Hematopoietic multipotent progenitor cell (in vitro differentiated cells): Measurements from ENCODE around the gene WDR91. TPM values are rescaled to one million over a fixed set of nuclear protein-coding genes. Genes with fewer than 3 reads are reported as not detected.

Source experiments
- DNase-seq, 3 donors: peaks; one replicate each; pipeline ENCODE4 v3.0.0-alpha.2; 2011 to 2015; ENCODE audit warnings: low read depth in 2 of 3, low spot score in 2 of 3
- total RNA-seq: library from RNA; depleted of rRNA; stranded (reverse); fragments of >200 nt; gene quantifications from one replicate; pipeline ENCODE4 v1.2.3, GENCODE V29; 2012

Gene WDR91
- total RNA-seq, 1 donor: 43.4 TPM

DNA sequence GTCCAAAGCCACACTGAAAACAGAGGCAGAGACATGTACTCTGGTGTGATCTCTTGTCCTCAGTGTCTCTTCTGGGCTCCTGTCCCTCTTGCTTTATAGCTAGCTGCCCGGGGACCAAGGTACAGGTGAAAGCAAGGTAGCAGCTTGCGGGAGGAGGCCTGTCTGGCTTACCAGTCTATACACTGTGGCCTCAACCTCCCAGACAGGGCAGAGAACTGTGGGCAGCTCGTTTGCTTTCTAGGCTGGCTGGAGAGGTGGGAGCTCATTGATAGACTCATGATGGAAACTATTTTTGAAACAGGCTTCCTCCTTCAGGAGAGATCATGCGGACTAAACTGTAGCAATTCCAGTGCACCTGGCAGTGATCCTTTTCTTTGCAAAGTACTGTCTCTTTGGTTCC lies 45.5 kb downstream of the WDR91 start:
- DNase-seq: no peak

DNA sequence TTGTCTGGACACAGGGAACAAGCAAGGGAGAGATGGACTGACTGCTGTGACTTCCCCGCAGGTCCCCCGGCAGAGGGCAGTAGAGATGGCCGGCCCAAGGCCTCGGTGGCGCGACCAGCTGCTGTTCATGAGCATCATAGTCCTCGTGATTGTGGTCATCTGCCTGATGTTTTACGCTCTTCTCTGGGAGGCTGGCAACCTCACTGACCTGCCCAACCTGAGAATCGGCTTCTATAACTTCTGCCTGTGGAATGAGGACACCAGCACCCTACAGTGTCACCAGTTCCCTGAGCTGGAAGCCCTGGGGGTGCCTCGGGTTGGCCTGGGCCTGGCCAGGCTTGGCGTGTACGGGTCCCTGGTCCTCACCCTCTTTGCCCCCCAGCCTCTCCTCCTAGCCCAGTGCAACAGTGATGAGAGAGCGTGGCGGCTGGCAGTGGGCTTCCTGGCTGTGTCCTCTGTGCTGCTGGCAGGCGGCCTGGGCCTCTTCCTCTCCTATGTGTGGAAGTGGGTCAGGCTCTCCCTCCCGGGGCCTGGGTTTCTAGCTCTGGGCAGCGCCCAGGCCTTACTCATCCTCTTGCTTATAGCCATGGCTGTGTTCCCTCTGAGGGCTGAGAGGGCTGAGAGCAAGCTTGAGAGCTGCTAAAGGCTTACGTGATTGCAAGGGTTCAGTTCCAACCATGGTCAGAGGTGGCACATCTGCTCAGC lies 46.8 kb downstream of the WDR91 start:
- DNase-seq: no peak

DNA sequence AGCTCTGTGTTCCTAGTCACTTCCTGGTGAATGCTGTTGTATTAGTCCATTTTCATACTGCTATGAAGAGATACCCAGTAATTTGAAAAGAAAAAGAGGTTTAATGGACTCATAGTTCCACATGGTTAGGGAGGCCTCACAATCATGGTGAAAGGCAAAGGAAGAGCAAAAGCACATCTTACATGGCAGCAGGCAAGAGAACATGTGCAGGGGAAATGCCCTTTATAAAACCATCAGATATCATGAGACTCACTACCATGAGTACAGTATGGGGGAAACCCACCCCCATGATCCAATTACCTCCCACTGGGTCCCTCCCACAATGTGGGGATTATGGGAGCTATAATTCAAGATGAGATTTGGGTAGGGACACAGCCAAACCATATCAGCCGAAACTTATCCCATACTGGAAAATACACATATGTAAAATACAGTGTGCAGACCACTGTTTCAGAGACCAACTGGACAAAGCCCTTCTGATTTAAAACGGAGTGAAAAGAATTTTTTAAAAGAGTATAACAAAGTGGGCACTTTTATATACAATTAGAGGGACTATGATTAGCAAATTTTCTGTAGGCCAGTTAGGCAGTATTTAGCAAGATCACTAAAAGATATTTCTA lies 48.8 kb downstream of the WDR91 start:
- no peak for DNase-seq

DNA sequence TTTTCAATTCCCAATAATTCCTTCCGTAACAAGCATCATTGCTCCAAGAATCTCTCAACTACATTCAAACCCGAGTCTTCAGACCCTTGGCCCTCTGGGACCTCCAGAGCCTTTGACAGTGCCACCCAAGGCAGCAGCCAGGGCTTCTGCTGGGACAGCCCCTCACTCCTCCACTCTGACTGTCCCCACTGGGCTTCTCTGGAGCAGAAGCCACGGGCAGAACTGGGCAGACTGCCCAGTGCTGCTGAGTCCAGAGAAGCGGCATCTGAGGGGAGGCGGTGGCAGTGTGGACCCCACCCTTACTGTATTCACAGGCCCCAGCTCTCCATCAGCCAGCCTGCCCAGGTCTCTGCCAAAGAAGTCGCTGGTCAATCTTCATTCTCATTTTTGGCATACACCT lies 49.7 kb downstream of the WDR91 start:
- no peak for DNase-seq

DNA sequence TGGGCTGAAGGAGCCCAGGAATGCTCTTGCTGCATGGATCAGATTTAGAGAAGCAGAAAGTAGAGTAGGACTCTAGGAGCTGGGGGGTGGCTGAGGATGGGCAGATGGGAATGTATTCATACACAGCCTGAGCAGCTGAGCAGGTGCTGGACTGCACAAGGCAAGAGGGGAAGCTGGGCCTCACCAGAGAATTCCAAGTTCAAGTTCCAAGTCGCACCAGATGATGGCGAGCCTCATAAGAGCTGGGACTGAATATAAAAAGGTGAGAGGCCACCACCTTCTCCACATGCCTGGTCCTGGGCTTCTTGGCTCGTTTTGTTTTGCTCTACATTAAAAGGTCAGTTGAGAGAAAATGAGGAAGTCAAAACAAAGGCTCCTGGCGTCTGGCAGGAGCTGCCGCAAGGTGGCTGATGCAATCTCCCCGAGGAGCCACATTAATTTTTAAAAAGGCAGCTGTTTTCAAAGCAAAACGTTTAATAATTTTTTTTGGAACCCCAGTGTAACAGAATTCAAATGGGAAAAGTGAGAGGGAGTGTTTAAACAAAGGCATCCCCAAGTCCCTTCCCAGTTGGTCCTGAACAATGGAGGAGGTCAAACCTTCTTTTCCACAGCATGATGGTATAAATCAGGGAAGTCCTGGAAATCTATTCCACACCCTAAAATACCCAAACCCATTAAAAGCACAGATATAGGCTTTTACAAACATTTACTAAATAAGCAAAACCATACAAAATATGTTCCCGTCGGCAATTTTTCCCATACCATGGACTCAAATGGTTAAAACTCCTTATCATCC lies 50.3 kb downstream of the WDR91 start:
- DNase-seq: peak in 2 of 3 donors; percentile 73 to 85

DNA sequence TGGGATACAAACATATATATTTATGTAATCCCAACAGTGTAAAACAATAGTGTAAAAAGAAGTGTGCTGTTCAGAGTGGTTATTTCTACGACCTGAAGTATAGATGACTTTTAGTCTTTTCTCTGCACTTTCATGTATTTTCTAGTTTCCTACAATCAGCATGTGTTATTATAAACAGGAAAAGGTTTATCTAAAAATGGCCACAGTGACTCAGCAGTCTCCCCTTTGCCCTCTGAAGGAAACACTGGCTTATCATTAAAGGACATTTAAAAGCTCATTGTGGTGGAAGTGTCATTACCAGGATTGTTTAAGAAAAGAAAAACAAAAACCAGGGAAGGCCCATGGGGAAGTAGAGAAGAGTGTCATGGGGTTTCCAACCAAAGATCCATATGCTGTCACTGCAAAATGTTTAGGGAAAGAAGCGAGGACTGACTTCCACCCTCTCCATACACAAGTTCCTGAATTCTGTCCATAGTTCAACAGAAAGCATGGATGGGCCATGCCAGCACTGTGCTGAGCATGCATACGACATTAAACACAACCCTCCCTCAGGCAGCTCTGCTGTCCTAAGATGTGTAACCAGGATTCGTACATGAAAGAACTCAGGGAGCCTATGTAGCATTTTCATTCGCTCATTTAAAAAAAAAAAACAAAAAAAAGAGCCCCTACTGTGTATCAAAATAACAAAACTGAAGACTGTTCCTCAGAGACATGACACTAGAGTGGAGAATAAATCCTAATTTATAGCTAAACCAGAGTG lies 51.0 kb downstream of the WDR91 start:
- peak in 2 of 3 donors; percentile 71 to 76 for DNase-seq

DNA sequence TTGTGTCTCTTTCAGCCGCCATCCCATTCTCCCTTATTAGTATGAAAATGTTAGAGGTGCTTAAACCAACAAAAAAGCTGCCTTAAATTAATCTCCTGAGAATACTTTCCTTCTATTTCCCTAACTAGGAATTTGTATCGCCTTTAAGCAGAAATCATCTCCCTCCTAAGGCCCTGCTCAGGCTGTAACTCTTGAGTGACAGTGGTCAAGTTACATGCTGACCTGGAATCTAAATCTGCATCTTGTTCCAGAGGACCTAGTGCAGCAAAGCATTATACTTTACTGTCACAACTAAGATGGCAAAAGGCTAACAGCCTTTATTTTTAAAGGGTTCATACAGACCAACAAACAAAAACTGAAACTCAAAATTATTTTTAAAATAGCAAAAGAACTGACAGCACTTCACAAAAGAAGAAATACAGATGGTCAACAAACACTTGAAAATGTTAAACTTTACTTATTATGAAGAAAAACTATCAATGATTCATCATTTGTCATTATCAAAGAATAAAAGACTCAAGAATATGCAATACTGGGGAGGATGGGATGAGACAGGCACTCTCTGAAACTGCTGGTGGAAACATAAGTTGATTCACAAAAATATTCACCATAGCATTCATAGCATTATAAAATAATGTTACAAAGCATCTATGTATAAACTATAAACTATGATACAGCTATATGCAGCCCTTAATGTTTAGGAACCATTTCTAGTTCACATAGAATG lies 51.8 kb downstream of the WDR91 start:
- DNase-seq: no peak

DNA sequence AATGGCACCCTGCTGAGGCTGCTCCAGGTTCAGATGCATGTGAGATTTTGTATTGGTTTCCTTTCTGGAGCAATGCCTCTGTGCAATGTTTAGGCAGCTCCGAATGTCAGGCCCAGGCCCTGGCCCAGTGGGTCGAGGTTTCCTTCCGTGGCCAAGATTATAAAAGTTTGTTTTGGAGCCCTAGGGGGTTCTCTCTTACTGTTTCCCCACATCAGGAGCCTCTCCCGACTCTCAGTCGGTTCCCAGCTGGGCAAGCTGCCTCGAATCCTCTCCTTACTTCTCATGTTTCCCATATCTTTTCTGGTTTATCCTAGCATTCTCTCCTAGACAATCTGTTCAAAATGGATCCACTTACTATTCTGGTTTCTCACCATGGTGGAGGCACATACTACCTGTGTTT lies 52.5 kb downstream of the WDR91 start:
- no peak for DNase-seq

DNA sequence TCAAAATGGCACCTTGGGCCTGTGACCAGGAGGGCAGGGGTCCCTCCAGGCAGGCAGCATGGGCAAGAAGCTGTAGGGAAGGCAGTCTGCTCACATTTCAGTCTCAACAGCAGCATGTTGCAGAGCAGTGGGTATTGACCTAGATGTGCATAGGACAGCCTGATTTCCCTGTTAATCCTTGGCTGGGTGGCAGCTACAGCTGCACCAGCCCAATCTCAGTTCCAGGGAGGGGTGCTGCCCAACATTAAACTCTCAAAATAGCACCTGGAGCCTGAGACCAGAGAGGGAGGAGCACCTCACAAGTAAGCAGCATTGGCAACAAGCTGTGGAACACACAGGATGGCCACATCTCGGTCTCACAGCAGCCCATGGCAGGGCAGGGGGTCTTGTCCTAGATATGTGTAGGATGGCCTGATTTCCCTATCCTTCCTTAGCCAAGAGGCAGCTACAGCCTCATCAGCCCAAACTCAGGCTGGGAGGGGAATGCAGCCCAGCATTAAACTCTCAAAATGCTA lies 53.1 kb downstream of the WDR91 start:
- no peak for DNase-seq

DNA sequence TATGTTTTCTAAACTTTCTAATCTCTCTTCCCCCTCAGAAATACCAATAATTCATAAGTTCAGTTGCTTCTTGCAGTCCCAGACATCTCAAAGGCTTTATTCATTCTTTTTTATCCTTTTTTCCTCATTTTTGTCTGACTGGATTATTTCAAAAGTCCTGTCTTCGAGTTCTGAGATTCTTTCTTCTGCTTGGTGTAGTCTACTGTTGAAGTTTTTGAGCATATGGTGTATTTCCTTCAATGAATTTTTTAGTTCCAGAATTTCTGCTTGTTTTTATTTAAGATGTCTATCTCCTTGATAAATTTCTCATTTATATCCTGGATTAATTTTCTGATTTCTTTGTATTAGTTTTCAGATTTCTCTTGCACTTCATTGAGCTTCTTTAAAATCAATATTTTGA lies 55.0 kb downstream of the WDR91 start:
- DNase-seq: peak in 1 of 3 donors; percentile 34

DNA sequence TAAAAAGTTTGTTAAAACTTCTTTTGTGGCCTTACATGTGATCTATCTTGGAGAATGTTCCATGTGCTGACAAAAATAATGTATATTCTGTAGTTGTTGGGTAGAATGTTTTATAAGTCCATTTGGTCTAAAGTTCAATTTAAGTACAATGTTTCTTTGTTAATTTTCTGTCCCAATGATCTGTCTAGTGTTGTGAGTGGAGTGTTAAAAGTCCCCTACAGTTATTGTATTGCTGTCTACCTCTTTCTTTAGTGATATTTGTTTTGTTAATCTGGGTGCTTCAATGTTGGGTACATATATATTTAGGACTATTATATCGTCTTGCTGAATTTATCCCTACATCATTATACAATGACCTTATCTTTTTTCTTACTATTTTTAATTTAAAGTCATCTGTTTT lies 56.6 kb downstream of the WDR91 start:
- DNase-seq: no peak

DNA sequence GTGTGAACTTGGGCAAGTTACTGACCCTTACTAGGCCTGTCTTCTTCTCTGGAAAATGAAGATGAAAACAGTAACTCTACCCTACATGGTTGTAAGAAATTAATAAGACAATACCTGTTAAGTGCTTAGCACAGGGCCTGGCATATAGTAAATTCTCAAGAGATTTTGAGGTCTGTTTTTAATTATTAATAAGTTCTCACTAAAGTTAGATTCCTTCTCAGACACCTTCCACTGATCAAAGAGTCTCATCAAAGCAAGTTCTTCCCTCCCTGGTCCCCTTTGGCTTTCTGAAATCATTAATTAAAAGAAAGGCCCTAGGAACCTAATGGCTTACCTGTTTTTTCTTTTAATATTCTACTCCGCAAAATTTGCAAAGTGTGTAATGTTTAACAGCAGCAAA lies 58.9 kb downstream of the WDR91 start:
- no peak for DNase-seq

DNA sequence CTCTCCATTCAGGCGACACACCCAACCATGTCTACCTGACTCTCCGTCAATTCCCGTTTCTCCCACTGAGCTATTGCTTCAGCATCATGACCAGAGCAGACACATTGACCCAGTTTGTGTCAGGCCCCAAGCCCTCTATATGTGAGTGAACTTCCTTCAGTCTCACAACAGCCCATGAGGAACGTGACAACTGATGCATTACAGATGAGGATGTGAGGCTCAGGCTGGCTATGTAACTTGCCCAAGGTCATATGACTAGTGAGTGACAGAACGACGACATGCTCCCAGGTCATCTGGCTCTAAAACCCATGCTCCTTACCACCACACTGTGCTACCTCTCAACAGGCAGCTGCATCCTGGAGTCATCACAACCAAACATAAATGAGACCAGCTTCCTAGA lies 59.8 kb downstream of the WDR91 start:
- DNase-seq: peak in 2 of 3 donors; percentile 33 to 39

DNA sequence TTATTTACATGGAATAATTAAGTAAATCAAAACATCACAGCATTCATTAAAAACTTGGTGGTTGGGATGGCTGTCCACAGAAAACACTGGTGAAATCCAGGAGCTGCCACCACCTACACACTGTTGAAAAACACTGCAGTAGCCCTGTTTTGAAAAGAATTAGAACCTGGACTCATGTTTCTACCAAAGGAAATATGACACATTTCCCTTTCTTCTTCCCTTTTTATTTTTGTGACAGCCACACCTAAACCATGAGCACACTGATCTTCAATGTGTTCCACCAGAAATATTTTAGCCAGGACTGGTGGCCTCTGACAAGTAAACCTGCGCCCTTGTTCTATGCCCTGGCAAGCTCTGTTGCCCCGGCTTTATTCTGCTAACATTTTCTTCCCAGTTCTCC lies 60.2 kb downstream of the WDR91 start:
- peak in 2 of 3 donors; percentile 48 to 67 for DNase-seq

DNA sequence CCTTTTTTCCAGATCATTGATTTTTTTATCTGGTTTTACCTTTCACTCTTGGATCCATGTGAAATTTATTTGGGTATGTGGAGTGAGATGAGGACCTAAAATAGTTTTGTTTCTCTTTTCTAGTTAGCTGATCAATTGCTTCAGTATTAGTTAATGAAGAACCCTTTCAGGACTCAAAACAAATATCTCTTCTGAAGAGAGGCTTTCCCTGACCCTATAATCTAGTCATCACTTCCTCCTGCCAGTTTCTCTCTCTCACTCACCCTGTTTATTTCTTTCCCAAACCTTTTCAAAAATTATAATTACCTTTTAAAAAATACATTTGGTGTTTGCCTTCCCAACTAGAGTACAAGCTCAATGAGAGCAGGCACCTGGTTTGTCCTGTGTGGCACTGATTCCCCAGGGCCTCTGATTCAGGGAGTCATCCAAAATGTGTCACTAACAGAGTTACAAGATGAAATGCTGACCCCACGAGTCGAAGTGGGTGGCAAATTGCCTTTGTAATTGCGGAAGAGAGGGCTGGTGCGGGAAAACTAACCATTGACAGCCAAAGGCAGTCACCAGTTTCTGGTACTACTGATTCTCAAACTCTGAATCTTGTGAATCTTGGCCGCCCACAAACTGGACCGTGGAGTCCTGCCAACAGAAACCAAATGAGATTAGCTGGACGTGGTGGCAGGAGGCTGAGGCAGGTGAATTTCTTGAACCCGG lies 61.1 kb downstream of the WDR91 start:
- no peak for DNase-seq

DNA sequence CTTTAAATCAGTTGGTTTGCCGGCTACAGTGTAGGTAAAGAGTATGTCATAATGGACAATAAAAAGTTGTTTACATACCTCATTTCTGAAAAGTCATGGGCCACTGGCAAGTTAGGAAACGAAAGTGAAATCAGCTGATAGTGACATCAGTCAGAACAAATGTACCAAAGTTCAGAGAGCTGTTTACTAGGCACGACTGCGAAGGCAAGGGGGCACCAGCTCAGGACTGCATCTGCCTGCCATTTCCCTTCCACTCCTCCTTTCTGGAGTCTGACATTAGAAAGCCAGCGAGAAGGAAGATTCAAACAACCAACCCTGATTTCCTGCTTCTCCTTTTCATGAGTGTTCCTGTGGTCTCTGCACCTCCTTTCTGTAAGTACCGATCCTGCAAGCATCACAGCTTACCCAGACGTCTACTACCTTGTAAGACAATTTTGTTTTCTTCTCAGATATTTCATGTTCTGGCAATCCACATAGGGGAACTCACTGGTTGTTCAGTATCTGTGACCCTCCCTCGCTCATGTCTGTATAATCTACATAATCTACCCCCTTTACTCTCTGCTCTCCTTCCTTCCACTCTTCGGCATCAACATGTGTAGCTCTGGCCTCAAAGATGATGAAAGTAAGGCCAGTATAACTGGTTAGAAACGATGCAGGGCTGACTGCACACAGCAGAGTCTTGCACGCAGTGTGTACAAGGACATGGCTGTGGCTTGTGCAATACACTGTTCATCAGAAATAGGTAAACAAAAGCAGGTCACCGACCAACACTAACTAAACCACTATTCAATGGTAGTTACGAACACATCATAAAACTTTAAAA lies 63.2 kb downstream of the WDR91 start, which contains the start of gene TMEM140:
TSS of gene TMEM140 (plus strand) at position 174 of the 823 bp plus-strand sequence. CDS start 16,370 bp downstream, outside the sequence.
- DNase-seq: peak; percentile 61 to 90 (median 76)

DNA sequence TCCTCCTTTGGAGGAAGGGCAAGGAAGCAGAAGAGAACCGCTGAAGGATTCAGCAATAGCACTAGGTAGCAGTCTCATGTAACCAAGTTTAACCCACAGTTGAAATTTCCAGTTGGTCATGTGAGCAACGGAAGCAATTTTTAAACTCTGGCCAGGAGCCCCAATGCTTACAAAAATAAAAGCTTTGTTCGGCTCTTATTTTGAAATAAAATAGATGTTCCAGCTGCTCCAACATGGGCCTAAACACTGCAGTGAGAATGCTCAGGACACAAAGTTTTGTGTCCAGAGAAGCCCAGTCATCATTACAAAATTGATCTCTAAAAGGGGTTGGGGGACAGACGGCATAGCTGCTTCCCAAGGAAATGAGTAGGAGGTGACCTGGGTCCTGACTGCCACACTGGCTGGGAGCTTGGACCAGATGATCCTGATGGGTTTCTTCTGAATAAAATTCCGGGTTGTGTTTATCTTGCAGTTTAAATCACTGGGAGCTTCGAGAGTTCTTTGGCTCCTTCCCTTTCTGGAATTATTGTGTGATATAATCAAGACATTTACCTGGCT lies 63.9 kb downstream of the WDR91 start:
- peak in 2 of 3 donors; percentile 57 to 86 for DNase-seq
